GM04504 (cell line): ENCODE data around the gene DPH3.

Experiments used
- DNase-seq: peaks from one replicate; pipeline ENCODE4 v3.0.0-alpha.2; 2012; ENCODE audit warnings: low read depth

Gene DPH3

DNA sequence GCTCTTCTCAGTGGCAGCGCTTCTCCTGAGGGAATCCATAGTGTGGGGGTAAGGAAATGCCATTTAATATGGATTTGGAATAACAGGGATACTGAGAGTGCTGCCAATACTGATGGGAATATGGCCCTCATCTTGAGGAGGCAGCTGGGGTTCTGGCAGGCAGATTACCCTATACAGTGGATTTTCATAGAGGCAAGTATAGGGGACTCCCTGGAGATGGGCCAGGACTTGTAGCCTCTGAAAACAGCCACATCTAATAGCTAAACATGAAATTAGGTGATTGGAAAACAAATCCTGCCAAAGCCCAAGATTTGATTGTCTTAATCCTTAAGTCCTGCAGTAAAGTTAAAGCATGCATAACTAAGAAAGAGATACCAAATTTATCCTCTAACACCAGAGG, 30.9 kb downstream of the DPH3 start:
- no peak for DNase-seq

DNA sequence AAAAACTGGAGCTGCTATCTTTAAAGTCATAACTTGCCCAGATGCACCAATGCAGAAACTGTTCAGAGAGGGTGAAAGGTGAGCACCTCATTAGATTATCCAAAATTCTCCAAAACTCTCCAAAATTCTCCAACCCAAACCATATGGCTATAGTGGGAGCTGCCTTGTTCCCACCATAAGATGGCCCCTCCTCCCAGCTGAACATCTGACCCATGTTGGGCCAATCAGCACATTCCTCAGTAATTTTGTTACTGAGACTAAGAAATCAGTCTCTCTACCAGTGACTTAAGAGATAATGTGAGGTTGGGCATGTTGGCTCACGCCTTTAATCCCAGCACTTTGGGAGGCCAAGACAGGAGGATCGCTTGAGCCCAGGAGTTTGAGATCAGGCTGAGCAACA, 32.8 kb downstream of the DPH3 start:
- DNase-seq, result no peak

DNA sequence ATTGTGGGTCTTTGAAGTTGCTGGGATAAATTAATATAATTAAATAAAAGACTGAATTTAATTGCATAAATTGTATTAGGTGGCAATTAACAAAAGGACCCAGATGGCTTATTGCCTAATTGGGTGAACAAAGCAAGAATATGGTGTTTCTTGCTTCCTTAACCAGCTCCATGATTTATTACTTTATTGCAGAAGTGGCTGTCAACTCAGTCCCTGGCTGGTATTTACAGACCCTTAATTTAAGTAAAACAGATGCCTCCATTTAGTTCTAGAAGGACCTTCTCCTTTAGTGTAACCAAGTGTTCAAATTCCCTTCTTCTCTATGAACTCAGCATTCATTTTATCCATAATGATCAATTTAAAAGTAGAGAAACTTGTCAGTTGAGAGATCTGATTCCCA, 35.1 kb downstream of the DPH3 start:
- no peak for DNase-seq

DNA sequence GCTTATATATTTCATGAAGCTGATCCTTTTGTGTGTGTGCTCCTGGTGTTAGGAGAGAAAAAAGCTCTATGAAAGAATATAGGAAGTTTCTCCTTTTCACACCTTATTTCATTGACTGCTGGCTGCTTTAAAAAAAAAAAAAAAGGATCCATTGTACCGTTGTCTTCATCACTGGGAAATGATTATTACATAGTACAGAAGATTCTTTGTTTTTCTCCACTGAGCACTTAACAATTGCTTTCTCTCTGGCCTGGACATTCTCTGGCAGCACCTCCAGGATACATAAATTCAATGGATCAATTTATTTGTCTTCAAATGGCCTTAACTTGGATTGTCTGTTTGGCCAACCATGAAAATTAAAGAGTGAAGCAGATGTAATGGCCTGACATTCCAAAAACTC, 37.2 kb downstream of the DPH3 start:
- no peak for DNase-seq

DNA sequence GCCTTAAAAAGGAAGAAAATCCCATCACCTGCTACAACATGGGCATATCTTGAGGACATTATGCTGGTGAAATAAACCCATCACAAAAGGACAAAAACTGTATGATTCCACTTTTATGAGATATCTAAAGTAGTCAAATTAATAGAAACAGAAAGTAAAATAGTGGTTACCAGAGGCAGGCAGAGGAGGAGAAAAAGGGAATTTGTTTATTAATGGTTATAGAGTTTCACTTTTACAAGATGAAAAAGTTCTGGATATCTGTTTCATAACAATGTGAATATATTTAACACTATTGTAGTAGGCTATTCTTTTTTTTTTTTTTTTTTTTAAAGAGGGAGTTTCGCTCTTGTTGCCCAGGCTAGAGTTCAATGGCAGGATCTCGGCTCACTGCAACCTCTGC, 40.4 kb downstream of the DPH3 start:
- DNase-seq, result no peak

DNA sequence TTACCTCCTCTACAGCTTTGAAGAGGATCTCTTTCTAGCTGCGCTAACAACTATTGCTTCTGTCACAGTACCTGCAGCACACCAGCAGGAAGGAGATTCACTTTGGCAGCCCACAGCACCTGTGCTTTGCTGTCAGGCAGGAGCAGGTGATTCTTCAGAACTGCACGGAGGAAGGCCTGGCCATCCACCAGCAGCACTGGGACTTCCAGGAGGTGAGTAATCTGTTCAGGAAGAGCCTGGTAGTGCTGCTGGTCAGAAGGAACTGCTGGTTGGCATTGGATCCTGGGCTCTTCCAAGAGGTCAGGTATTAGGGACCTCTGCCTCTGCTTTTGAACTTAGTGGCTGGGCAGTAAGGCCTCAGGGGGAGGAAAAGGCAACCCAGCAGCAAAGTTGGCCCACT, 42.2 kb downstream of the DPH3 start:
- DNase-seq, result no peak

DNA sequence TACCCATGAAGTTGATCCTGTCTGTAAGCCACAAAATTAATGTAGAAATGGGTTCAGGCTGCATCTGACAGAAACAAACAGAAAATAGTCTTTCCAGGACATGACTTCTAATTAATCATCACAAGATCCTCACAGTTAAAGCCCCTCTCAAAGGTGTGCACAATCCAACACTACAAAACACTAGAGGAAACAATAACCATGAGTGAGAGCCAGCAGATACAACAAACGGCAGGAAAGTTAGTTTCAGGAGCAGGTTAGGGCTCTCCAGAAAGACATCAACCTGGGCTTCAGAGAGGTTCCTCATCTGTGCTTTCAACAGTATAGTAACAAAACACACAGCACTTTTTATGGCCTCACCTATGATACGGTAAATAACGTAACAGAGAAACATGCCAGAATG, 42.8 kb downstream of the DPH3 start:
- no peak for DNase-seq

DNA sequence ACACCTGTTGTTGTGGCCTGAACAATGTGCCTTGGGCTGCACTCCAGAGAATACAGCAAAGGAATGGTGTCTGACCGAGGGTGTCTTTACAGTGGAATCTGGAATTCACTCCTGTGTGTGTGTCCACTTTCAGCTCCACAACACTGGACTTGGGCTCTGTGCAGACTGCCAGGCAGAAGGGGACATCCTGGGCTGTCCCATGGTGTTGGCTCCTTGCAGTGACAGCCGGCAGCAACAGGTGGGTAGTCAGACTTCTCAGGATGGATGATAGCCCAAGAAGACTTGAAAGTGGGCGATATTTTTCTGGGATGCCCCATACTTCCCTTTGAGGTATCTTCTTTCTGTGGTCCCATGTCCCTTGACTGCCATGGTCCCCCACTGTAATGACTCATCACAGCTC, 45.0 kb downstream of the DPH3 start:
- DNase-seq, result no peak

DNA sequence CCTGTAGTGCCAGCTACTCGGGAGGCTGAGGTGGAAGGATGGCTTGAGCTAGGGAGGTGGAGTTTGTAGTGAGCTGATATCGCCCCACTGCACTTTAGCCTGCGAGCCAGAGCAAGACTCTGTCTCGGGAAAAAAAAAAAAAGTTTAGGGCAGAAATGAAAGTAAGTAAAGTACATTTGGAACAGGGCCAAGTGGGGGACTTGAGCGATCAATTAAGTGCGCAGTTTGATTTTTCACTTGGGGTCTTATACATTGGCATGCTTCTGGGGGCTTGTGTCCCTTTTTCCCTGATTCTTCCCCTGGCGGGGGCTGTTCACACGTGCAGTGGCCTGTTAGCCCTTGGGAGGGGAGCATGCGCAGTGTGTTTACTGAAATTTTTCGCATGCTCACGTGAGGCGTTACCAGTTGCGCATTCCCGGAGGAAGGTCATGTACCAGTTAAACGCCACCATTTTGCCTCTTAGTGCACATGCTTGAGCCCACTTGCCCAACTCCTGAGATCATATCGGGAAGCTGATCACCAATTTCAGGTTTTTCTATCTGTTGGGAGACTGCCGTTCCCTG, 48.3 kb downstream of the DPH3 start:
- DNase-seq, result no peak

DNA sequence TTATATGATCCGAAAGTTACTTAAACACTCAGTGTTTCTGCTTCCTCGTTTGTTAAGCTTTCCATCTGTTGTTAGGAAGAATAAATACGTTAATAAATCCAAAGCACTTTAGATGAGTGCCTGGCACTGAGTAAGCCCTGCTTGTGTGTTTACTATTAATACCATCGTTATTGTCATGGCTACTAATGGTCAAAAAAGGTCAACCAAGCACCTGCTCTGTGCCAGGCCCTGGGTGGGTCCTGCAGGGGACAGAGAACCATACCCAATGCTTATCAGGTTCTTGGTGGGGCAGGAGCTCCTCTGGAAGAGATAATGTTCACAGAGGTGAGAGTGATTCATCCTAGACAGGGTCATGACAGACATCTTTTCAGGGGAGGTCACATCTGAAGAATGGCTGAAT, 50.4 kb downstream of the DPH3 start:
- DNase-seq, result no peak

DNA sequence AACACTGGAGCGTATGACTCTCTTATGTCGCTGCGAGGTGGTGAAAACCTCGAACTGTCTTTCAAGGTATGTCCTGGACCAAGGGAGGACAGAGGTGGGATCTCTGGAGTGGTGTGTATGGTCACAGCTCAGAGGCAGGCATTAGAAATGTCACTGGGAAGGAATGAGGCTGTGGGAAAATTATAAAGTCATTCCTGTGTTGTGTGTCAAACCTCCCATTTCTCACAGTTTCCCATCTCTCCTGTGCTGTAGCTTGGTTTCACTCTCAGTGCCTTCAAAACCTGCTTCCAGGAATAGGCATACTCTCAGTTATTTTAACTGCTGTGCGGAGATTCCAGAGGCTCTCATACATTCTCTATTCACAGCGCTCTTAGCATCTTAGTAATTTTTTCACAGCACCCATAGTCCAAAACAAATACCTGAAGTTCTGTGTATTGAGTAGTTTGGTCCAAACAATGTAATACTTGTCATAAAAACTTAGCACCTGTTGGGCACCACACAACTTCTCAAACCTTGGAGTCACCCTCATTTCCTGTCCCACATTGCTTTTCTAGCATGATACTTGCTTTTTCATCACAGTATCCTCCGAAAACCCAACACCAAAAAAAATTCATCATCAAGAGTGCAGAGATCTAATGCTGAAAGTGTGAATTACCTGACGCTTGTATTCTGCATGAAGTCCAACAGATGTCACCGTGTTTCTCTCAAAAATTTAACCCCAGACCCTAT, 53.4 kb downstream of the DPH3 start:
- peak; percentile 19 for DNase-seq
